NCI-H1092 treated with DMSO at 0.1 percent for 48 hours (cell line): Measurements from ENCODE around the gene CREBZF.
"Not testable (repeated sequence)": the region's sequence is repeated elsewhere in the genome, so short reads cannot be mapped to it uniquely, and the experiment has no call there.

Experiments
- DNase-seq: peaks from one replicate; lab custom pipeline; 2025; lab: John Stamatoyannopoulos, UW

Gene CREBZF

DNA sequence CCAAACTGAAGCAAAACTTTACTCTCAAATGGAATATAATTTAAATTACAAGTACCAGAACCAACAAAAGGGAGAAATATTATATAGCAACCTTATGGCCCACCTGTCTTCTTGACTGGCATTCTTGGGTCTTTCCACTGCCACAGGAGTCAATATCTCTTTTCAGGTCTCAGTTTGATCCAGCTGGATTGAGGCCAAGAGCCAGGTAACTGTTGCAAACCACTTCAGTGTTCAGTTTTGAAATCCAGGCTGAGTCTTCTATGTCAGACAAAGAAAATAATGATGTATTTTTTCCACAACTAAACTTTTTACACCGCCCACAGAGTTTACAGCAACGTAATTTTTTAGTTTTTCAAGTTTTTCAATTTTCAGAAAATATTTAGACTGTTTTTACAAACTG lies 38.4 kb downstream of the CREBZF start:
- DNase-seq: peak; percentile 22

DNA sequence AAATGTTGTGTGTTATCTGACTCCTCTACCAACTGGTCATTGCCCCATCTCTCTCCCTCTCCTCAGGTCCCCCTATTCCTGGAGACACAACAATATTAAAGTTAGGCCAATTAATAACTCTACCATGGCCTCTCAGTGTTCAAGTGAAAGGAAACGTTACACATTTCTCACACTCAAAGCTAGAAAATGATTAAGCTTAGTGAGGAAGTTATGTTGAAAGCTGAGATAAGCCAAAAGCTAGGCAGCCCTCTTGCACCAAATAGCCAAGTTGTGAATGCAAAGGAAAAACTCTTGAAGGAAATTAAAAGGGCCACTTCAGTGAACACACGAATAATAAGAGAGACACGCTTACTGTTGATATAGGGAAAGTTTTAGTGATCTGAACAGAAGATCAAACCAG lies 44.7 kb downstream of the CREBZF start:
- no peak for DNase-seq

DNA sequence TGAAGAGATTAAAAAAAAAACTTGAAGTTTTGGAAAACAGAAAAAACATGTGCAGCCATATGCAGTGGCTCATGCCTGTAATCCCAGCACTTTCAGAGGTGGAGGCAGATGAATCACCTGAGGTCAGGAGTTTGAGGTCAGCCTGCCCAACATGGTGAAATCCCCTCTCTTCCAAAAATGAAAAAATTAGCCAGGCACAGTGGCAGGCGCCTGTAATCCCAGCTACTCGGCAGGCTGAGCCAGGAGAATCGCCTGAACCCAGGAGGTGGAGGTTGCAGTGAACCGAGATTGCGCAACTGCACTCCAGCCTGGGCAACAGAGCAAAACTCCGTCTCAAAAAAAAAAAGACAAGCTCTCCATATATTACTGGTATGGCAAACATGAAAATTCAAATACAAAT lies 45.4 kb downstream of the CREBZF start:
- DNase-seq: no peak

DNA sequence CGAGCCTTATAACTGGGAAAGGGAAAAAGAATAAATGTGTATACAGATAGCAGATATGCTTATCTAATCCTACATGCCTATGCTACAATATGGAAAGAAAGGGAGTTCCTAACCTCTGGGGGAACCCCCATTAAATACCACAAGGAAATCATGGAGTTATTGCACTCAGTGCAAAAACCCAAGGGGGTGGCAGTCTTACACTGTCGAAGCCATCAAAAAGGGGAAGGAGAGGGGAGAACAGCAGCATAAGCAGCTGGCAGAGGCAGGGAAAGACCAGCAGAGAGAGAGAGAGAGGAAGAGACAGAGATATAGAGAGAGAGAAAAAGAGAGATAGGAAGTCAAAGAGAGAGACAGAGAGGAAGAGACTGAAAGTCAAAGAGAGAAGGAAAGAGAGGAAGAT lies 53.3 kb downstream of the CREBZF start:
- not testable (repeated sequence) for DNase-seq
